HCT116 (cell line): ENCODE results near the gene MLH1. TPM values are rescaled to one million over a fixed set of nuclear protein-coding genes. Genes with fewer than 3 reads are reported as not detected.

Experiments
- ATAC-seq: fragments of 200-7000 bp; cut with Tn5 transposase; 2 replicates; pipeline ENCODE4 v1.9.1; 2020; ENCODE audit warnings: mild to moderate bottlenecking, moderate library complexity
- BruUV-seq: library from RNA; stranded (reverse); fragments of 400-500 nt; replicated peaks from 2 replicates; lab custom pipeline; 2021; lab: Mats Ljungman, UMichigan
- CTCF ChIA-PET: fragments of 300-600 bp; sonication (Branson Sonifier 250); formaldehyde crosslinking; loops from one replicate; lab custom pipeline; 2021; ENCODE audit warnings: antibody characterized with exemption; lab: Charles Lee
- POLR2A ChIA-PET: fragments of 300-600, 350-600 bp; sonication (Branson Sonifier 250); formaldehyde crosslinking; loops from one replicate; lab custom pipeline; 2021; ENCODE audit warnings: antibody characterized with exemption; lab: Charles Lee
- RAD21 ChIA-PET, 2 experiments: fragments of 300-600 bp; sonication (Branson Sonifier 250); formaldehyde crosslinking; loops; one replicate each; lab custom pipeline; 2023; ENCODE audit warnings: low total read pairs in 2 of 2; ENCODE audit not compliant: uncharacterized antibody in 2 of 2, unreplicated experiment in 2 of 2, low non-redundant PET in 1 of 2; lab: Charles Lee
- DNase-seq: peaks from one replicate; pipeline ENCODE4 v3.0.0-alpha.2; 2010; ENCODE audit warnings: low read depth, low spot score
- H2AFZ ChIP-seq: fragments of 200-600 bp; shearing (Covaris generic), sonication (generic); 2 replicates; pipeline ENCODE4 v1.6.1; 2017; ENCODE audit warnings: low read depth, mixed run types, mixed read lengths, antibody characterized with exemption, low read length; ENCODE audit not compliant: poor library complexity, severe bottlenecking
- H3K27ac ChIP-seq: 2 replicates; pipeline ENCODE4 v1.5.1; 2012; ENCODE audit warnings: low read depth, low read length
- H3K27me3 ChIP-seq: fragments of 200-600 bp; sonication (generic); 2 replicates; pipeline ENCODE4 v1.6.1; 2016; ENCODE audit warnings: mixed run types, low read length, mixed read lengths; ENCODE audit not compliant: insufficient read depth
- H3K36me3 ChIP-seq, 2 experiments: fragments of 200-500 bp in 1 of 2; fragments of 200-600 bp in 1 of 2; sonication (Bioruptor generic) in 1 of 2; sonication (generic) in 1 of 2; 2 replicates each; pipeline versions ENCODE4 v1.5.1 to v1.6.1; 2014 to 2016; ENCODE audit warnings: low read length in 2 of 2, inconsistent platforms in 1 of 2, mixed read lengths in 1 of 2, mixed run types in 1 of 2; ENCODE audit not compliant: insufficient read depth in 2 of 2, control insufficient read depth in 1 of 2
- H3K4me1 ChIP-seq, 2 experiments: fragments of 200-600 bp in 1 of 2; sonication (generic) in 1 of 2; 2 replicates each; pipeline versions ENCODE4 v1.5.1 to v1.6.1; 2012 to 2017; ENCODE audit warnings: low read length in 2 of 2, inconsistent platforms in 1 of 2, mild to moderate bottlenecking in 1 of 2, mixed read lengths in 1 of 2, mixed run types in 1 of 2, moderate library complexity in 1 of 2; ENCODE audit not compliant: insufficient read depth in 2 of 2, control insufficient read depth in 1 of 2
- H3K4me2 ChIP-seq: fragments of 200-600 bp; sonication (generic); 2 replicates; pipeline ENCODE4 v1.6.1; 2017; ENCODE audit warnings: mixed run types, low read length, mixed read lengths
- H3K4me3 ChIP-seq, 2 experiments: fragments of 200-600 bp in 1 of 2; sonication (generic) in 1 of 2; replicated peaks in 1 of 2; 2 replicates each; pipeline ENCODE4 v1.5.1; 2011 to 2016; ENCODE audit warnings: low read length in 2 of 2, control low read depth in 1 of 2, low read depth in 1 of 2, mild to moderate bottlenecking in 1 of 2, mixed read lengths in 1 of 2, mixed run types in 1 of 2
- H3K79me2 ChIP-seq: fragments of 200-600 bp; sonication (generic); 2 replicates; pipeline ENCODE4 v1.6.1; 2017; ENCODE audit warnings: mild to moderate bottlenecking, mixed run types, low read length, moderate library complexity, mixed read lengths; ENCODE audit not compliant: insufficient read depth
- H3K9ac ChIP-seq: fragments of 200-600 bp; sonication (generic); 2 replicates; pipeline ENCODE4 v1.6.1; 2016; ENCODE audit warnings: low read length, mixed read lengths
- H3K9me2 ChIP-seq: fragments of 200-600 bp; sonication (generic), shearing (Covaris generic); 2 replicates; pipeline ENCODE4 v1.6.1; 2017; ENCODE audit warnings: mixed run types, mild to moderate bottlenecking, moderate library complexity; ENCODE audit not compliant: insufficient read depth
- H3K9me3 ChIP-seq, 2 experiments: fragments of 200-500 bp in 1 of 2; fragments of 200-600 bp in 1 of 2; sonication (Bioruptor generic) in 1 of 2; sonication (generic) in 1 of 2; 2 replicates each; pipeline ENCODE4 v1.6.1; 2014 to 2017; ENCODE audit warnings: low read length in 2 of 2, mixed read lengths in 2 of 2, inconsistent platforms in 1 of 2, low read depth in 1 of 2, mild to moderate bottlenecking in 1 of 2, mixed run types in 1 of 2, moderate library complexity in 1 of 2; ENCODE audit not compliant: control insufficient read depth in 1 of 2, insufficient read depth in 1 of 2
- H4K20me1 ChIP-seq: fragments of 200-600 bp; sonication (generic), shearing (Covaris generic); 2 replicates; pipeline ENCODE4 v1.6.1; 2017; ENCODE audit warnings: mixed run types, mild to moderate bottlenecking, moderate library complexity; ENCODE audit not compliant: insufficient read depth
- CEBPB ChIP-seq: IDR thresholded peaks from 2 replicates; pipeline ENCODE4 v1.6.1; 2012; ENCODE audit warnings: low read depth
- EGR1 ChIP-seq: IDR thresholded peaks from 2 replicates; pipeline ENCODE4 v1.6.1; 2012; ENCODE audit warnings: low read depth
- EZH2 ChIP-seq: fragments of 200-600 bp; sonication (generic); IDR thresholded peaks from 2 replicates; pipeline ENCODE4 v1.6.1; 2017; ENCODE audit warnings: antibody characterized with exemption, mixed run types
- MAX ChIP-seq: IDR thresholded peaks from 2 replicates; pipeline ENCODE4 v1.6.1; 2012
- POLR2AphosphoS5 ChIP-seq: IDR thresholded peaks from 2 replicates; pipeline ENCODE4 v1.6.1; 2011; ENCODE audit warnings: mild to moderate bottlenecking, low read depth, low read length, moderate library complexity
- REST ChIP-seq: IDR thresholded peaks from 2 replicates; pipeline ENCODE4 v1.6.1; 2012; ENCODE audit warnings: low read depth
- SIN3A ChIP-seq: IDR thresholded peaks from 2 replicates; pipeline ENCODE4 v1.6.1; 2012; ENCODE audit warnings: low read depth
- TCF7L2 ChIP-seq: IDR thresholded peaks from 2 replicates; pipeline ENCODE4 v1.7.0; 2011; ENCODE audit warnings: borderline replicate concordance, inconsistent platforms; ENCODE audit not compliant: insufficient read depth, insufficient read length; ENCODE audit errors: extremely low read depth
- YY1 ChIP-seq: IDR thresholded peaks from 2 replicates; pipeline ENCODE4 v1.6.1; 2011; ENCODE audit warnings: low read length, low read depth, moderate library complexity, mild to moderate bottlenecking; ENCODE audit not compliant: insufficient replicate concordance; ENCODE audit errors: extremely low read depth
- ZFX ChIP-seq: fragments of 450-650 bp; IDR thresholded peaks from 2 replicates; pipeline ENCODE4 v1.6.1; 2017
- intact Hi-C: fragments of 100-400 bp; cut with micrococcal nuclease; formaldehyde crosslinking; loops from 2 replicates; pipeline ENCODE4 v1.10.0; 2022
- total RNA-seq: library from RNA; stranded (reverse); gene quantifications from one replicate; pipeline ENCODE4 v1.2.1, GENCODE V29; 2021; ENCODE audit not compliant: unreplicated experiment

The MLH1 gene
- total RNA-seq, 1 experiment from 2014 or later, result 9.6 TPM

GRCh38 chr3:37029516-37030163 is 36.3 kb downstream of the MLH1 start (continued):
- TF ChIP-seq REST (no peak), EZH2 (no peak), CEBPB (no peak), YY1 (no peak), EGR1 (no peak)
- TF ChIP-seq, all 23 proteins: peak for 0

- BruUV-seq, result no TSS peak
- H4K20me1 ChIP-seq, result no peaks in the 10 kb centered on the region; the same call in 1 of the 2 replicates
- no peak overlapping the region for H3K4me2 ChIP-seq
- ChIA-PET CTCF (no interaction called here), RAD21 (no interaction called here), POLR2A (no interaction called here)
- DNase-seq (no peak), ATAC-seq (no peak)
- no peak overlapping the region for H3K9ac ChIP-seq
- intact Hi-C loops, result no loop called here
- no peaks in the 10 kb centered on the region for H3K9me2 ChIP-seq
- no peaks in the 10 kb centered on the region; the same call in 1 of the 2 replicates for H3K79me2 ChIP-seq
- no peaks in the 10 kb centered on the region for H3K27me3 ChIP-seq
- H3K4me1 ChIP-seq, result no peaks in the 10 kb centered on the region
- H3K27ac ChIP-seq, result no peak overlapping the region
- H3K9me3 ChIP-seq, result no peaks in the 10 kb centered on the region
- H3K4me3 ChIP-seq, result no peak overlapping the region
- TF ChIP-seq MAX (no peak), YY1 (no peak), SIN3A (no peak), POLR2AphosphoS5 (no peak), EZH2 (no peak), ZFX (no peak), REST (no peak), TCF7L2 (no peak)
- H3K36me3 ChIP-seq, result peaks cover 18 to 55% of the 10 kb centered on the region in 2 experiments
- no peak overlapping the region for H2AFZ ChIP-seq
Measured at GRCh38 chr3:37030588-37030987, 37.3 kb downstream of the MLH1 start.
